WTC11 (cell line): ENCODE data around the gene HIVEP2. TPM values are rescaled to one million over a fixed set of nuclear protein-coding genes. Genes with fewer than 3 reads are reported as not detected.

Experiments
- ATAC-seq: fragments of 200-7000 bp; cut with Tn5 transposase; 2 replicates; pipeline ENCODE4 v1.10.0; 2021; ENCODE audit warnings: mild to moderate bottlenecking, moderate library complexity
- CTCF ChIA-PET: fragments of 300-600 bp; sonication (Branson Sonifier 250); formaldehyde crosslinking; loops from one replicate; lab custom pipeline; 2021; ENCODE audit warnings: antibody characterized with exemption; lab: Charles Lee
- POLR2A ChIA-PET: fragments of 350-600 bp; sonication (Branson Sonifier 250); formaldehyde crosslinking; loops from one replicate; lab custom pipeline; 2021; ENCODE audit warnings: antibody characterized with exemption; lab: Charles Lee
- DNase-seq: peaks from one replicate; pipeline ENCODE4 v3.0.0; 2021; ENCODE audit warnings: low spot score
- H3K27ac Mint-ChIP-seq: 2 replicates; pipeline ENCODE4 v1.8.0; 2021; ENCODE audit warnings: mixed read lengths
- H3K27me3 Mint-ChIP-seq: 2 replicates; pipeline ENCODE4 v1.8.0; 2021; ENCODE audit warnings: low read depth, mild to moderate bottlenecking, moderate library complexity, mixed read lengths
- H3K36me3 Mint-ChIP-seq: 2 replicates; pipeline ENCODE4 v1.8.0; 2021; ENCODE audit warnings: mixed read lengths
- H3K4me1 Mint-ChIP-seq: 2 replicates; pipeline ENCODE4 v1.8.0; 2022; ENCODE audit warnings: mixed read lengths
- H3K4me3 Mint-ChIP-seq: 2 replicates; pipeline ENCODE4 v1.8.0; 2021; ENCODE audit warnings: mild to moderate bottlenecking, moderate library complexity, mixed read lengths
- H3K9me3 Mint-ChIP-seq: 2 replicates; pipeline ENCODE4 v1.8.0; 2021; ENCODE audit warnings: mixed read lengths
- AFF4 ChIP-seq: sonication (generic); formaldehyde crosslinking; IDR thresholded peaks from 2 replicates; pipeline ENCODE4 v1.8.1; 2023; ENCODE audit warnings: mild to moderate bottlenecking, missing genetic modification reagents, borderline replicate concordance
- FOXJ3 ChIP-seq: sonication (generic); formaldehyde crosslinking; IDR thresholded peaks from 2 replicates; pipeline ENCODE4 v1.9.0; 2021; ENCODE audit warnings: missing genetic modification reagents, mild to moderate bottlenecking, borderline replicate concordance
- HMGA2 ChIP-seq: fragments of 250-450 bp; sonication (Bioruptor Pico); IDR thresholded peaks from 2 replicates; pipeline ENCODE4 v1.4.0; 2021; ENCODE audit warnings: mild to moderate bottlenecking, moderate library complexity
- HMGXB4 ChIP-seq: sonication (generic); formaldehyde crosslinking; IDR thresholded peaks from 2 replicates; pipeline ENCODE4 v1.8.1; 2023; ENCODE audit warnings: mild to moderate bottlenecking, moderate library complexity, missing genetic modification reagents
- JAZF1 ChIP-seq: fragments of 250-450 bp; sonication (Bioruptor Pico); IDR thresholded peaks from 2 replicates; pipeline ENCODE4 v1.9.0; 2021; ENCODE audit warnings: moderate library complexity, mild to moderate bottlenecking, inconsistent platforms
- MXD4 ChIP-seq: fragments of 250-450 bp; sonication (Bioruptor Pico); IDR thresholded peaks from 2 replicates; pipeline ENCODE4 v1.8.0; 2021; ENCODE audit warnings: mild to moderate bottlenecking, moderate library complexity, borderline replicate concordance
- MYBL2 ChIP-seq: sonication (generic); formaldehyde crosslinking; IDR thresholded peaks from 2 replicates; pipeline ENCODE4 v1.8.1; 2023; ENCODE audit warnings: mild to moderate bottlenecking, moderate library complexity, missing genetic modification reagents
- NFATC4 ChIP-seq: fragments of 250-450 bp; sonication (Bioruptor Pico); IDR thresholded peaks from 2 replicates; pipeline ENCODE4 v1.9.0; 2021; ENCODE audit warnings: mild to moderate bottlenecking
- NR3C1 ChIP-seq: sonication (generic); formaldehyde crosslinking; conservative IDR thresholded peaks from 2 replicates; pipeline ENCODE4 v1.8.1; 2023; ENCODE audit warnings: low read depth, mild to moderate bottlenecking, missing genetic modification reagents
- OVOL2 ChIP-seq: fragments of 250-450 bp; sonication (Bioruptor Pico); IDR thresholded peaks from 2 replicates; pipeline ENCODE4 v1.9.0; 2021; ENCODE audit warnings: mild to moderate bottlenecking, borderline replicate concordance
- RORB ChIP-seq: fragments of 250-450 bp; sonication (Bioruptor Pico); IDR thresholded peaks from 2 replicates; pipeline ENCODE4 v1.9.0; 2021; ENCODE audit warnings: mild to moderate bottlenecking
- SMAD3 ChIP-seq: sonication (generic); formaldehyde crosslinking; IDR thresholded peaks from 2 replicates; pipeline ENCODE4 v1.8.0; 2022; ENCODE audit warnings: missing genetic modification reagents, mild to moderate bottlenecking, borderline replicate concordance
- SOX15 ChIP-seq: fragments of 250-450 bp; sonication (Bioruptor Pico); IDR thresholded peaks from 2 replicates; pipeline ENCODE4 v1.9.0; 2021; ENCODE audit warnings: mild to moderate bottlenecking
- SP1 ChIP-seq: sonication (generic); formaldehyde crosslinking; conservative IDR thresholded peaks from 2 replicates; pipeline ENCODE4 v1.8.1; 2022; ENCODE audit warnings: missing genetic modification reagents
- ZNF425 ChIP-seq: fragments of 250-450 bp; sonication (Bioruptor Pico); conservative IDR thresholded peaks from 2 replicates; pipeline ENCODE4 v1.9.0; 2021; ENCODE audit warnings: mild to moderate bottlenecking
- total RNA-seq: library from RNA; stranded (reverse); gene quantifications from 3 replicates; pipeline ENCODE4 v1.2.3, GENCODE V29; 2021
- TF ChIP-seq, protein P1 (sequence below): sonication (generic); formaldehyde crosslinking; IDR thresholded peaks from 2 replicates; pipeline ENCODE4 v1.8.0; 2022; ENCODE audit warnings: missing genetic modification reagents
- TF ChIP-seq, protein P2 (sequence below): sonication (generic); formaldehyde crosslinking; IDR thresholded peaks from 2 replicates; pipeline ENCODE4 v1.8.1; 2023; ENCODE audit warnings: mild to moderate bottlenecking, missing genetic modification reagents

The HIVEP2 gene
- total RNA-seq, 1 experiment from 2014 or later, result 11.5 TPM

DNA sequence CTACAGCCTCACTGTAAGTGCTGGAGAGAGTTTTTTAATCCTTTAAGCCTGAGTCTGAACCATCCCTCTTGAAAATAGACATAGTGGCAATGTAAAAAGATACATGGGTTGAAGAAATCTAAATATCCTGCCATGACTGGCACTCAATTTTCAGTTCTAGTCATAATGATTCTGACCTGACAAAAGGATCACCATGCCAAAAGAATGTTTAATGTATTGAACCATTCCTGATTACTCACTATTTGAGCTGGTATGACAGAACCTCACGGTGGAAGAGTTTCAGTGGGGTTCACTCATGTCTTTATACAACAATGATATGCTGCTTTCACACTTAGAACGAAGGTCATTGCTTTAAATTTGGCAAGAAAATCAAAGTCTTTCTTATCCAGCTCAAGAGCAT is 93.4 kb downstream of the HIVEP2 start (continued):
- TF ChIP-seq AFF4 (CRISPR knock-in tag), result no peak
- TF ChIP-seq MYBL2 (CRISPR knock-in tag), result no peak
- TF ChIP-seq NR3C1, result no peak
- TF ChIP-seq, protein P1, sequence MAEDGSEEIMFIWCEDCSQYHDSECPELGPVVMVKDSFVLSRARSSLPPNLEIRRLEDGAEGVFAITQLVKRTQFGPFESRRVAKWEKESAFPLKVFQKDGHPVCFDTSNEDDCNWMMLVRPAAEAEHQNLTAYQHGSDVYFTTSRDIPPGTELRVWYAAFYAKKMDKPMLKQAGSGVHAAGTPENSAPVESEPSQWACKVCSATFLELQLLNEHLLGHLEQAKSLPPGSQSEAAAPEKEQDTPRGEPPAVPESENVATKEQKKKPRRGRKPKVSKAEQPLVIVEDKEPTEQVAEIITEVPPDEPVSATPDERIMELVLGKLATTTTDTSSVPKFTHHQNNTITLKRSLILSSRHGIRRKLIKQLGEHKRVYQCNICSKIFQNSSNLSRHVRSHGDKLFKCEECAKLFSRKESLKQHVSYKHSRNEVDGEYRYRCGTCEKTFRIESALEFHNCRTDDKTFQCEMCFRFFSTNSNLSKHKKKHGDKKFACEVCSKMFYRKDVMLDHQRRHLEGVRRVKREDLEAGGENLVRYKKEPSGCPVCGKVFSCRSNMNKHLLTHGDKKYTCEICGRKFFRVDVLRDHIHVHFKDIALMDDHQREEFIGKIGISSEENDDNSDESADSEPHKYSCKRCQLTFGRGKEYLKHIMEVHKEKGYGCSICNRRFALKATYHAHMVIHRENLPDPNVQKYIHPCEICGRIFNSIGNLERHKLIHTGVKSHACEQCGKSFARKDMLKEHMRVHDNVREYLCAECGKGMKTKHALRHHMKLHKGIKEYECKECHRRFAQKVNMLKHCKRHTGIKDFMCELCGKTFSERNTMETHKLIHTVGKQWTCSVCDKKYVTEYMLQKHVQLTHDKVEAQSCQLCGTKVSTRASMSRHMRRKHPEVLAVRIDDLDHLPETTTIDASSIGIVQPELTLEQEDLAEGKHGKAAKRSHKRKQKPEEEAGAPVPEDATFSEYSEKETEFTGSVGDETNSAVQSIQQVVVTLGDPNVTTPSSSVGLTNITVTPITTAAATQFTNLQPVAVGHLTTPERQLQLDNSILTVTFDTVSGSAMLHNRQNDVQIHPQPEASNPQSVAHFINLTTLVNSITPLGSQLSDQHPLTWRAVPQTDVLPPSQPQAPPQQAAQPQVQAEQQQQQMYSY (CRISPR knock-in tag), result no peak
- TF ChIP-seq MXD4 (CRISPR knock-in tag), result no peak
- TF ChIP-seq FOXJ3 (CRISPR knock-in tag), result no peak

DNA sequence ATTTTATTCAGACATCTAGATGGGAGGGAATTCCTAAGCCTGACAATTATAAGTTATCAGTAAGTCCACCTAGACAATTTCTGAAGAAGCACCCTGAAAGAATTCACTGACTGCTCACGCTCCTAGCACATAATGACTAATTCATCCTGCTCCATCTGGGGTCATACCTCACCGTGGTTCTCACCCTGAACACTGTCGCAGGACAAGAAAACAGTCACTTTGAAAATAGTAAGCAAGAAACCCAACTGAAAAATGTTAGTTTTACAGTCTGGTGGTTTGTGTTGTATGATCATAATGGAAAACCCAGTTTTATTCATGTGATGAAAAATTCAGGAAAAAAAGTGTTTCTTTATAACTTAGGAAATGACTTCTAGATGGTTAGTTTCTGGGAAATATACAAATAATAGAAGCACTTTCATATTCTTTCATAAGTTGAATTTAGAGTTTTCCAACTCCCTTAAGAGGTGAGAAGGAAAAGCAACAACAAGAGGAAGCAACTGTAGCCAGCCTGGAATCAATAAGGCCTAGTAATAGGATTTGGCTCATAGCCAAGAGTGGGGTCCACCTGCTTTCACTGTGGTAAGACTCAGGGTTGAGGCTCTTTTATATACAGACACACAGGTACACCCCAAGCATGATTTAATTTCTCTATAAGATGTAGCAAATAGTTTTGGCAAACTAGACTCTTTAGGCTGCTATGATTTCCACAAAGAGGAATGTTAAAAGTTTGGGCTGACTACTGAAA is 94.1 kb downstream of the HIVEP2 start:
- no peak overlapping the region for H3K4me3 Mint-ChIP-seq
- ChIA-PET POLR2A (no interaction called here), CTCF (no interaction called here)
- DNase-seq, result no peak
- no peak for TF ChIP-seq JAZF1 (CRISPR knock-in tag)
- TF ChIP-seq, all 79 proteins: peak for 0
- Mint-ChIP-seq H3K27ac (no peak overlapping the region; the same call in 1 of the 2 replicates), H3K9me3 (no peaks in the 10 kb centered on the region), H3K27me3 (no peaks in the 10 kb centered on the region), H3K4me1 (peaks cover 68% of the 10 kb centered on the region), H3K36me3 (no peaks in the 10 kb centered on the region)
- ATAC-seq, result no peak

- no peak overlapping the region for H3K27ac Mint-ChIP-seq
- no peaks in the 10 kb centered on the region for H3K9me3 Mint-ChIP-seq
- H3K4me3 Mint-ChIP-seq, result no peak overlapping the region
- ATAC-seq (no peak), DNase-seq (no peak)
- ChIA-PET CTCF (no interaction called here), POLR2A (interaction anchor here (0.7 kb wide), 1 partner anchor 98 kb away, joined by 3 read pairs; no protein-coding TSS in a partner anchor)
- no peaks in the 10 kb centered on the region for H3K36me3 Mint-ChIP-seq
- H3K4me1 Mint-ChIP-seq, result peaks cover 68% of the 10 kb centered on the region
- no peaks in the 10 kb centered on the region for H3K27me3 Mint-ChIP-seq
- TF ChIP-seq SP1 (no peak), HMGXB4 (CRISPR knock-in tag) (no peak), NFATC4 (no peak), JAZF1 (CRISPR knock-in tag) (no peak), OVOL2 (no peak), SMAD3 (CRISPR knock-in tag) (no peak), ZNF425 (CRISPR knock-in tag) (no peak), SOX15 (CRISPR knock-in tag) (no peak), RORB (CRISPR knock-in tag) (no peak), HMGA2 (CRISPR knock-in tag) (no peak)
- TF ChIP-seq, protein P2, sequence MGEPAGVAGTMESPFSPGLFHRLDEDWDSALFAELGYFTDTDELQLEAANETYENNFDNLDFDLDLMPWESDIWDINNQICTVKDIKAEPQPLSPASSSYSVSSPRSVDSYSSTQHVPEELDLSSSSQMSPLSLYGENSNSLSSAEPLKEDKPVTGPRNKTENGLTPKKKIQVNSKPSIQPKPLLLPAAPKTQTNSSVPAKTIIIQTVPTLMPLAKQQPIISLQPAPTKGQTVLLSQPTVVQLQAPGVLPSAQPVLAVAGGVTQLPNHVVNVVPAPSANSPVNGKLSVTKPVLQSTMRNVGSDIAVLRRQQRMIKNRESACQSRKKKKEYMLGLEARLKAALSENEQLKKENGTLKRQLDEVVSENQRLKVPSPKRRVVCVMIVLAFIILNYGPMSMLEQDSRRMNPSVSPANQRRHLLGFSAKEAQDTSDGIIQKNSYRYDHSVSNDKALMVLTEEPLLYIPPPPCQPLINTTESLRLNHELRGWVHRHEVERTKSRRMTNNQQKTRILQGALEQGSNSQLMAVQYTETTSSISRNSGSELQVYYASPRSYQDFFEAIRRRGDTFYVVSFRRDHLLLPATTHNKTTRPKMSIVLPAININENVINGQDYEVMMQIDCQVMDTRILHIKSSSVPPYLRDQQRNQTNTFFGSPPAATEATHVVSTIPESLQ (CRISPR knock-in tag), result no peak
Observed at GRCh38 chr6:142848976-142849375, 96.0 kb downstream of the HIVEP2 start.
